HG02798 (cell line): ENCODE measurements around the gene LRRN4CL.
"Not testable (repeated sequence)": the region's sequence is repeated elsewhere in the genome, so short reads cannot be mapped to it uniquely, and the experiment has no call there.

Experiments used
- ATAC-seq: cut with Tn5 transposase; IDR thresholded peaks from one replicate; pipeline ENCODE4 v1.9.1; 2021; ENCODE audit warnings: mild to moderate bottlenecking; ENCODE audit not compliant: unreplicated experiment, poor library complexity

LRRN4CL gene

DNA sequence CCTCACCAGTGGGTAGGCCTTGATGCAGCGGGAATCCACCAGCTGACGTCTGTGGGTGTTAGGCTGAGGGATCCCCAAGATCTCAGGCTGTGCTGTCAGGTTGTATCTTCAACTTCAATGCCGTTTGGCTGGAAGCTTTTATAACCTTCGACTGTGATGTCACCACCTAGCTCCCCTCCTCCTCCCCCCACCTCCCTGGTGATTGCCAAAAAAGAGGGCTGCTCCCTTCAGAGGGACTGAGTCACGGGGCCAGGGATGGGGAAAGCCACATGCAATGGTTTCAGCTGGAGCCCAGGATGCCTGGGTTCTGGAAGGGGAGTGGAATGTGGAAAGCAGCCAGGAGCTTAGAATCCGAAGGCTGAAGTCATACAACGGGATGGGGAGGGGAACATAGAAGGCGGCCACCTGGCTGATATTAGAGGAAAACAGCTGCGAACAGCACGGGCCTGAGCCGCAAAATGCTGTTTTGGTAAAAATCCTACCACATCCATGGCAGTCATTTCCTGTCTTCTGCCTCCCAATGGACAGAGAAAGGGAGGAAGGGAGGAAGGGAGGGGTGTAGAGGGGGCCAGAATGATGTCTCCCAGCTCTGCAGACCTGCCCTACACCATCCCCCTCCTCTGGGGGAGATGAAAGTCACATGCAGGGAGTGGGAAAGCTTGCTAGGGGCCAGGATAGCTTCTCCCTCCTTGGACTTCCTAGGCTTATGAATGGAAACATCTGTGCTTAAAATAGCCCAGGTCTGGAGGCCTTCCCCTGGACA, at the start of gene LRRN4CL:
TSS of gene LRRN4CL (minus strand) at position 110 of the 763 bp plus-strand sequence. CDS start 1,022 bp downstream, outside the sequence.
- no peak for ATAC-seq

DNA sequence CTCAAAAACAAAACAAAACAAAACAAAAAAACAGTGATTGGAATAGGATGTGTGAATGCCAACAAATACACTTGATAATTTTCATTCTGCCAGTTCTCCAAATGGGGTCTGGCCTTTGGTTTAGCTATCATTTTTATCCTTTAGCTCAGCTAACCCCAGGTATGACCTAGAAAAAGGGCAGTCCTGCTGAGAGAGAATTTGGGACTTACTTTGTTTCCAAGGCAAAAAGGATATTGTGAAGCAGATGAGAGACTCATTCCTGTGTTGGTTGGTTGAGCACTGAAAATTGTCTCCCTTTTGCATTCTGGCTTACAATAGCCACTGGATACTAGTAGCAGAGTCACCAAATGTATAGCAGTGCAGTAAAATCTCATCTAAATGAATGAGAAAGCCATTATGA, 47.9 kb upstream of the LRRN4CL start:
- ATAC-seq, result no peak

DNA sequence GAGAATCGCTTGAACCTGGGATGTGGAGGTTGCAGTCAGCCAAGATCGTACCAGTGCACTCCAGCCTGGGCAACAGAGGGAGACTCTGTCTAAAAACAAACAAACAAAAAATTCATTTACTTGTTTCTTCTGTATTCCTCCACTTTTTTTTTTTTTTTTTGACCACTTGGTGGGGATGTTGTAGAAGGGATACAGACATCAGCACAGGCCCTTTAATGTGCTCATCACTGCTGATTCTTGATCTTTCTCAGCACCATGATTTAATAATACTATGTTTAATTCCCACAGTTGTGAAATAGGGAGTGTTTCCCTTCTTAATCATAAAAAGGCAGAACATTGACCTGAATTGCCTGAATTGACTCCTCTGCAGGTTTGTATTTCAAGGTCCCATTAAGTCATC, 43.5 kb upstream of the LRRN4CL start:
- ATAC-seq, result no peak

DNA sequence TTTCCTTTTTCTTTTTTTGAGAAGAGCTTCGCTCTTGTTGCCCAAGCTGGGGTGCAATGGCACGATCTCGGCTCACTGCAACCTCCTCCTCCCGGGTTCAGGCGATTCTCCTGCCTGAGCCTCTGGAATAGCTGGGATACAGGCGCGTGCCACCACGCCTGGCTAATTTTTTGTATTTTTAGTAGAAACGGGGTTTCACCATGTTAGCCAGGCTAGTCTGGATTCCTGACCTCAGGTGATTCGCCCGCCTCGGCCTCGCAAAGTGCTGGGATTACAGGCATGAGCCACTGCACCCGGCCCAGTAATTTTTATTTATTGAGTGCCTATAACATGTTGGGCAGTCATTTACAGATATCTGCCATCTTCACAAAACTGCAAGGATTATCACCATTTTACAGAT, 40.7 kb upstream of the LRRN4CL start:
- not testable (repeated sequence) for ATAC-seq

DNA sequence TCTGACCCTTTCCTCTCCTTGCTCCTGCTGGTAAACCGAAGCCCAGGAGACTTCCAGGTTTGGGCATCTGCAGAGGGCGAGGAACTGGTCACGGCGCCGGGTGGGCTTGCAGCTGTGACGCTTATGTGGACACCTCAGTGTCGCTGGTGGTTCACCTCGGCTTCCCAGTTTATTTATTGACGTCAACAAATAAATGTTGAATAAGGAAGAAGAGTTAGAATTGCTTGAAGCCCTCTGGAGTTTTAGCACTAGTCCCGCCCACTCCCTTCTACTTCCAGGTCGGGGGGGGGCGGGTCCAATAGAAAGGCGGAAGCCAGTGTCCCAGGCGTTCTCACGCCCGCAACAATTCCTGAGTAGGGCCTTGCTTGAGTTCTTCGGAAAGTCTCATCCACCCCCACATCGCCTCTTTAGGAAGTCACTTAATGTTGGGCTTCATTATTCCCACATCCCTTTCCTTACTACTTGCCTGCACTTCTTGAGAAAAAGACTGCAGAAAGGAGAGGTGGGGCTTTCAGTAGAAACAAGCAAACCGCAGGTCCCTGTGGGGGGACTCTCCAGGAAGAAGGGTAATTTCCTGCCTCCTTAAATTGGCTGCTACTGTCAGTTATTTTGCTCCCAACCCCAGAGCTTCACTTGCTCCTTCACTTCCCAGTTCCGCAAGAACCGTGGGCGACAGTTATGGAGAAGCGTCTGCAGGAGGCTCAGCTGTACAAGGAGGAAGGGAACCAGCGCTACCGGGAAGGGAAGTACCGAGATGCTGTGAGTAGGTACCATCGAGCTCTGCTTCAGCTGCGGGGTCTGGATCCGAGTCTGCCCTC, 39.0 kb upstream of the LRRN4CL start, which contains the start of gene TTC9C:
TSS of gene TTC9C (plus strand) at position 316 of the 818 bp plus-strand sequence. CDS start at position 679, 363 bp downstream.
- ATAC-seq, result peak; percentile 12

DNA sequence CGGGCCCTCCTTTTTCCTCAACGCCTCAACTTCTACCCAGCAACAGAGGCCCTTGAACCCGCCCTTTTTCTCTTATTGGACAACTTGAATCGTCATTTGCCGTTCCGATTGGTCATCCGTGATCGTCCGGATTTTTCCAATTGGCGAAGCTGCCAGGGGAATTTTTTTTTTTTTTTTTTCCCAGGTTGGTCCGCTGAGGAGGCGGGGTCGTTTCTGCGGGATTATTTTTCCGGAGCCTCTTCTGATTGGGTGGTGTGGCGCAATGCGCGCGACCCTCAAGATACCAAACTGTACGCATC, 38.5 kb upstream of the LRRN4CL start:
- peak; percentile 65 for ATAC-seq

DNA sequence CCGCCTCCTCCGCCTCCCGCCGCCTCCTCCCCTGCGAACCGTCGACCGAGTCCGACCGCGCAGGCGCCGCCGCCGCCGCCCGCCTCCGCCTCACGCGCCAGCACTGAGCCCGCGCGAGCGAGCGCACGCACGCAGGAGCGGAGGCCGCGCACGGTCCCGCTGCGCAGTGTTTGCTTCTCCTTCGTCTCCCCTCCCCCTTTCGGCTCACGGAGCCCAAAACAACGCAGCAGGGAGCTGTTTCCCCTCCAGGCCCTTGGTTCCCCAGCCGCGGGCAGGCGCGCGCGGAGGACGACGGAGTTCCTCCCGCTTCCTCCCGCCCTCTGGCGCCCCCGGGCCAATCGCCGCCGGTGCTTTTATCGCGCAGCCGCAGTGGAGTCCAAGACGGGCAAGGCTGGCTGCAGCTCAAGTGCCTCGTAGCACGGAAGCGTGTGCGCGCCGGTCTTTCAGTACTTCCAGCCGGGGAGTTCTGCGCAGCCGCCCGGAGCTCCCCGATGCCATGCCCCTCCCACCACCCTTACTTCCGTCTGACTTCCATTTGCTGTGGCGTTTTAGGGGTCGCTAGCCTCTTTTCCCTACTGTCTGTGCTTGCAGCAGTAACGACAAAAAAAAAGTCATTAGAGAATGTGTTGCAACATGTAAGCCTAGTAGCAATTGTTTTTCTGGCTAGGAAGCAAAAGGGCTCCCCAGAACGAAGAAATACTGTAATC, 38.0 kb upstream of the LRRN4CL start, which contains the start of gene HNRNPUL2:
TSS of gene HNRNPUL2 (minus strand) at position 293 of the 707 bp plus-strand sequence. CDS start 301 bp downstream, outside the sequence.
- ATAC-seq, result peak; percentile 79

DNA sequence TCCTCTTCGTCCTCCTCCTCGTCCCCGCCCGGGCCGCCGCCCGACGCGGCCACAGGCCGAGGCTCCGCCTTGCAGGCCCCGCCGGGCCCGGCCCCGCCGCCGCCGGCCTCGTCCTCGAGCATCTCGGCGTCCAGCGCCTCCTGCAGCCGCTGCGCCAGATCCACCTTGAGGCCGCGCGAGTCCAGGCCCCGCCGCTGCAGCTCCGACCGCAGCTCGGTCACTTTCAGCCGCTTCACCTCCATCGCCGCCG, 37.5 kb upstream of the LRRN4CL start:
- no peak for ATAC-seq

DNA sequence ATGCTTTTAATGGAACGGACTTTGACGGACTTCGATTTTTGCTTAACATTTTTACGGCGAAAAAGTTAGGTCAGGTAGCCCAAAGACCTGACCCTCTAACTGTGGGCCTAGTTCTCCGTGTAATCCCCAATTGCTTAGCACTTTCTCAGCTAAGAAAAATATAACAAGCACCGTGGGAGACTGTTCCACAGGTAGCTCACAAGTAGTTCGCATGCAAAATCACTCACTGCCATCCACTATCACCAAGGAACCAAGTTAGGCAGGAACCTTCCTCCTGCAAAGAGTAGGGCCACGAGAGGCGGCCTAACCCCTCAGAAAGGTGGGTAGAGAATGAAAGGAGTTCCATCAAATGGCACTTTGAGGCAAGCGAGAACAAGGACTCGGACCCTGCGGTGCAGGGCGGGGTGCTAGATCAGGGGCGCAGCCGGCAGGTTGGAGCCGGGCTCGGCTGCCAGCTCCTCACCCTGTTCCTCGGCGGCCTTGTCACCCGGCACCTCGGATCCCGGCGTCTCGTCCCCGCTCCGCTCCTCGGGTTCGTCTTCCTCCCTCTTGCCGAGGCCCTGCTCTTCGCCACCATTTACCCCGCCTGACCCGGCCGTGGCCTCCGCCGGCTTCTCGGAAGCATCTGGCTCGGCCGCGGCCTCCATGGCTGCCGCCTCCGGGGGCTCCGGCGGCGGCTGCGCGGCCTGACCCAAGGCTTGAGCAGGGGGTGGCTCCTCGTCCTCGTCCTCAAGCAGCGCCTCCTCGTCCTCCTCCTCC, 37.0 kb upstream of the LRRN4CL start:
- ATAC-seq, result no peak

DNA sequence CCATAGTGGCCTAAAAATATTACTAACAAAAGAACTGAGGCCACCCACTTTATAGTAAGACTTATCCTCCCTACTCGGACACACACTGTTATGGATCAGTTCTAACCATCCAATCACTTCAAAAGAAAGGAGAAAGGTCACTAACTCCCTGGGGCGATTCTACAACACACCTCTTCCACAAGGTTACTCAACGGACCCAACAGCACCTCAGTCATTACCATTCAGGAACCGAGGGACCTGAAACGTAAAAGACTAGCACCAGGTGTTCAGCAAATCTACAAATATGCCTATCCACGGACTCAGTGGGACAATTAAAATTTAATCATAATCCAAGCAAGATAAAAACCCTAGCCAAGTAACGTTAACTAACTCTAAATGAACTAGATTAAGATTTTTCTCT, 36.3 kb upstream of the LRRN4CL start:
- ATAC-seq, result no peak

DNA sequence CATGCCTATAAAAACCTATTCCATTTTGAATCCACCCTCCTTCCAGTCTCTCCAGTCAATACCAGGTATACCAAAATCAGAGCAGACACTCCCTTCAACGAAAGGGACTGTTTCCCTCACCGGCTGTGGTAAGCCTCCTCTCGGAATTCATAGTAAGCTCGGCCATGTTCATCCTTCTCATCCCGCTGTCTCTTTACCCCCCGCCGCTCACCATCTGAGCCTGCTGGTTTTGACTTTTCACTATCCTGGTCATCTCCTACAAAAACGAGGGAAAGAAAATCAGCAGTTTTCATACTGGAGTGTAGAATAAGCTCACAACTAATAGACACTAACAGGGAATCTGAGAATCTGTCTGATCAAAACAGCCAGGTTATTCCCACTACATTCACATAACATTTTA, 34.8 kb upstream of the LRRN4CL start:
- no peak for ATAC-seq

DNA sequence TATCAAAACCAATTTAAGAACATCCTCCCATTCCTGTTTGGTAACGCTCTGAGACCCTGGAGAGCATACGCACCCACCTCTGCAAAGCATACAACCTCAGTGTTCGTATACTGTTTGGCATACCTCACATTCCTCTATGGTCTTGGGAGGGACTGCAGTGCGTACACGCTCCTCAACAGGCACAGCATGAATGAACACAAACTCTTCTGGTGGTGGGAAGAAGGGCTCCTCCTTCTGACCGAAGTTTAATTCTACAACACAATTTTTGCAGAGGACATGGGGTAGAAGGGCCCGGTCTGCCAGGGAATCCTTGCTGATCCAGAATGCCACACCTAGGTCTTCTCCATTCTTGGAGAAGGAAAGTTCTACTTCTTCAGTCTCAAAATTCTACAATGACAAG, 32.7 kb upstream of the LRRN4CL start:
- no peak for ATAC-seq

DNA sequence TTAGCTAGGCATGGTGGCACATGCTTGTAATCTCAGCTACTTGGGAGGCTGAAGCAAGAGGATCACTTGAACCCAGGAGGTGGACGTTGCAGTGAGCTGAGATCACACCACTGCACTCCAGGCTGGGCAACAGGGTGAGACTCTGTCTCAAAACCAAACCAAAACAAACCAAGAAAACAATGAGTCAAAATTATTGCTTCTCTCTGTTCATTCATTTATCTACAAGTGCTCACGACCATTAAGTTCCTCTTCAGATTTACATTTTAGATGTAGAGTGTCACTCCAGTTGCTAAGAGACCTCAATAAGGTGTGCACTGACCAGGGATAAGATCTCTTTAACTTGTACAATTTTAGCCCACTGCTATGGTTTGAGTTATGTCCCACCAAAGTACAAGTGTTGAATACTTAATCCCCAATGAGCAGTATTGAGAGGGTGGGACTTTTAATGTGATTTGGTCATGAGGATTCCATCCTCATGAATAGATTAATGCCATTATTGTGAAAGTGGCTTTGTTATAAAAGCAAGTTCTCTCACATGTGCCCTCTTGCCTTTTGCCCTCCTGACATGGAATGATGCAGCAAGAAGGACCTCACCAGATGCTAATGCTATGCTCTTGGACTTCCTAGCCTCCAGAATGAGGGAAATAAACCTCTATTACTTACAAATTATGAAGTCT, 30.1 kb upstream of the LRRN4CL start:
- no peak for ATAC-seq

DNA sequence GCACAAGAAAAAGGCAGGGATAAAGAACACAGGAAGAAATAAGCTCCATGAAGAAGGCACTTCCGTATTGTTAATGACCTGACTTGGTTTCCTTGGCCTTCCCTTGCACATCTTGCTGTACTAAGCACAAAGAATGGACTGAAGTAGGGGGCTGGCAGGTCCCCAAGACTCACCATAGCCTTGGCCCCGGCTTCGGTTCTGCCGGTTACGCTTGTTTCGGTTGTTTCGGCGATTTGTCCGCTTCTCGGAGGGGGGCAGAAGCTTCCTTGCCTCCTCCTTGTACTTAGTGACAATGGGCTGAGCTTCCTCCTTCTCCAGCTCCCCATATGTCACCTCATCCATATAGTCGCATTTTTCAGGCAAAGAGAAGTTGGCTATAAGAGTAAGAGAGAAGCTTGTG, 27.5 kb upstream of the LRRN4CL start:
- ATAC-seq, result no peak

DNA sequence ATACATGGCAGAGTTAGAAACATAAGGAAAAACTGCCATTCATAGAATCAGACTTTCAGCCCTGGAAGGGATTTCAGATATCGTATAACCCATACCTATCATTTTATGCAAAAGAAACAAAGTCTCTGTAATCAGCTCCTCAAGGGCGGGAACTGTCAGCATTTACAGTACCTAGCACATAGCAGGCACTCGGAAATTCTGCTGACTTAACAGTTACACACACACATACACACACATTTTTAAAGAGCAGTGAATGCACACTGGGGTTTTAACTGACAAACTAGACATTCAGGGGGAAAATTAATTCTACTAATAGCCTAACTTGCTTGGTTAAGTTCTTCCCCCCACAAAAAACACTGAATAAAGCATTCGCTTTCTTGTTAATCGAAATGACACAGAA, 26.9 kb upstream of the LRRN4CL start:
- no peak for ATAC-seq

DNA sequence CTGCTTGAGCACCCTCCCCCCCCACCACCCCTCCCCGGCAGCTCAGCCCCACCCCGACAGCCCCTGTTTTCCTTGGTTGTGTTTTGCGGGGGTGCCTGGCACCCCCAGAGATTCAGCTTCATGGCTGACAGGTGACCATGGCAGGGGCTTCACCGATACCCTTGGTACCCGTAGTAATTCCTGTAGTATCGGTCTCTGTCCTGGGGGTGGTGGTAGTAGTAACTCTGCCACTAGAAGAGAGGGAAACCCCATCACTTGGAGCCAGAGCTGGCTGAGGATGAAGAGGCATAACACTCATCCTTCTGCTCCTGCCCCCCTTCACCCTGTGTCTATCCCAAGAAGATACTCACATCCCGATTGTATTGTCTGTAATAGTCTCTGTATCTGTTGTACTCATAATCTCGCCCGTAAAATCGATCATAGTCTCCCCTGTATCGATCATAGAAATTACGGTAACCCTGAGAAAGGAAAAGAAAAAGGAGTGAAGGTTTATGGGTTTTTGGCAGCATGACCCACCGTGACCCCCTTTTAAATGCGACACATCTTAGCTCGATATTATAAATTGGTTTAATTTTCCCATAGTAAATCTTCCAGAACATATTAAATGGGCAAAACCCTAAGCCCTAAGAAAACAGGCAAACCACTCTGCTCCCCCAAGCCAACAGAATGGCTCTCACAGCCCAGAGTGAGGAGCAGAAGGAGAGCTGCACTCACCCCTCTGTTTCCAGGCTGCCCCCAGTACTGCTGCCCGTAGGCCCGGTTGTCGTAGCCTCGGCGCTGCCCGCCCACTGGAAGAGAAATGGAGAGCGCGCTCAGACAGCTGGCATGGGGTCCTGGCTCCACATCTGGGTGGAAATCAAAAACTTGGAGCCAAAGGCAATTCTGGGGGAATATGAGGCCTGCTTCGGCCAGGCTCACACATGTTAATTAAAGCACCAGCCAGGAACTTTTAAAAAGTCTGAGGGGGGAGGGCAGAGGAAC, 26.1 kb upstream of the LRRN4CL start:
- no peak for ATAC-seq

DNA sequence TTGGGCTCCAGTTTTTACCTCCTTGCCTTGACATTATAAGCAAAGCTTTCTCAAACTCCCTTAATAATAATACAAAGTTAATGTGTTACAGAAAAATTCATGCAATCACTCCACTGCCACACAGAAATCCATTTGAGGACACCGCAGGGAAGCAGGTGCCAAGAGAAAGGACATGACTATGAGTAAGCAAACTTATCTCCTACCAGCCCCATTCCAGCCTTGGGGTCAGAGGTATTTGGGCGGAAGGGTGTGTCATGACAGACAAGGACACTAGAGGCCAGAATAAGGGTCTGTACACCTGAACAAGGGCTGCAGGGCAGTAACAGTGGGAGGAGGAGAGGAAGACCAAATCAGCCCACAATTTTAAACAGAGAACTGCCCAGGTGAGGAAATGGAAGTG, 24.0 kb upstream of the LRRN4CL start:
- ATAC-seq, result no peak

DNA sequence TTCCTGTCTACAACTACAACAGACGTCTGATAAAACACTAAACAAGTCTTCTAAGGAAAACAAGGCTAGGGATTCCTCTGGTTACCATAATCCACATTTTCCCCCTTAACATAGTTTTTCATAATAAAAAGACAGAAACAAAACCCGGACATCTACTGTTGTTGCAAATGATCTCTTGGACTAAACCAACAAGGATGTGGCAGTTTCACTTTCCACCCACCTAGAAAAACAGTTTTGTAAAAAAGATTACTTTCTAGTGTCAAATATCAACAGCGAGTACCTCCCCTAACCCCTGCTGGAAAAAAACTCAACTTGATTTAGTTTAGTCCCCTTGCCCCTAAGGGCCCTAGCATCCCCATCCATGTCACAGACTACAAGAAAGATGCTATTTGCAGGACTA, 23.5 kb upstream of the LRRN4CL start:
- no peak for ATAC-seq

DNA sequence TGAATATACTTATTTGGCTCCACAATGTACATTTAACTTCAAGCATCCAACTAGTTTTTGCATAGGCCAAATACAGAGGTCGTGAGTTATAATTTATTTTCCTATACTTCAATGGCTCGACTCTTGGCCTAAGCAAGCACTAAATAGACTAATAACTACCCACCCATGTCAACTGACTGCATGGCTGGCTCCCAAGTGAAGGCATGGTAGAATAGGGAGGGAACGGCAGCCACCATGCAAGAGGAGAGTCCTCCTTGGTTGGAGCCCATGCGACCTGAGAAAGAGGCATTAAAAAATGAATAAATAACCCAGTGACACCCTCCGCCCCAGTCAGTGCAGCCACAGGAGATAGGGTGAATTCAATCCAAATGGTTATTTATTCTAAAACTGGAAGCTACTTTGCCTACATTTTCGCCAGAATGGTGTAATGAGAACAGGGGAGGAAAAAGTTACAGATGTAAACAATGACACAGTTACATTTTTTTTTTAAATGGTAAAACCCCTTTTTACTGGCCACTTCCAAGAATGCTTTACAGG, 23.0 kb upstream of the LRRN4CL start:
- ATAC-seq, result no peak
